H1 (cell line): ENCODE measurements around the gene SGMS1. TPM values are rescaled to one million over a fixed set of nuclear protein-coding genes. Genes with fewer than 3 reads are reported as not detected.

Experiments
- CTCF ChIA-PET: fragments of 300-600 bp; sonication (Branson Sonifier 250); formaldehyde crosslinking; loops from one replicate; lab custom pipeline; 2021; ENCODE audit not compliant: partially characterized antibody; lab: Charles Lee
- POLR2A ChIA-PET: fragments of 300-600 bp; sonication (Branson Sonifier 250); formaldehyde crosslinking; loops from one replicate; lab custom pipeline; 2021; ENCODE audit warnings: inconsistent platforms; ENCODE audit not compliant: partially characterized antibody; lab: Charles Lee
- DNase-seq, 2 experiments: peaks; one replicate each; pipeline versions ENCODE4 v3.0.0 to v3.0.0-alpha.2; 2010 to 2022; ENCODE audit warnings: low spot score in 2 of 2, low read depth in 1 of 2, mixed read lengths in 1 of 2
- FAIRE-seq: peaks from 2 replicates; lab custom pipeline; 2011; peaks lifted over from hg19 to GRCh38; lab: Jason Lieb, UNC
- H2AFZ ChIP-seq: 2 replicates; pipeline ENCODE4 v1.8.1; 2012; ENCODE audit warnings: low read length, inconsistent platforms
- H2AK5ac ChIP-seq: 2 replicates; pipeline ENCODE4 v1.6.1; 2013; ENCODE audit warnings: low read depth, low read length
- H2BK120ac ChIP-seq: replicated peaks from 2 replicates; pipeline ENCODE3; 2013; ENCODE audit warnings: low read depth, low read length, inconsistent platforms
- H2BK12ac ChIP-seq: 2 replicates; pipeline ENCODE4 v1.6.1; 2013; ENCODE audit warnings: low read depth, low read length
- H2BK15ac ChIP-seq: 2 replicates; pipeline ENCODE4 v1.6.1; 2013; ENCODE audit warnings: low read length
- H2BK20ac ChIP-seq: 2 replicates; pipeline ENCODE4 v1.6.1; 2013; ENCODE audit warnings: low read length
- H2BK5ac ChIP-seq: 2 replicates; pipeline ENCODE4 v1.6.1; 2013; ENCODE audit warnings: low read depth, low read length
- H3K14ac ChIP-seq: 2 replicates; pipeline ENCODE4 v1.6.1; 2013; ENCODE audit warnings: inconsistent platforms; ENCODE audit not compliant: insufficient read length
- H3K18ac ChIP-seq: 2 replicates; pipeline ENCODE4 v1.6.1; 2013; ENCODE audit warnings: low read length; ENCODE audit errors: extremely low read depth
- H3K23ac ChIP-seq: 2 replicates; pipeline ENCODE4 v1.6.1; 2013; ENCODE audit warnings: inconsistent platforms; ENCODE audit not compliant: insufficient read length
- H3K23me2 ChIP-seq: 2 replicates; pipeline ENCODE4 v1.6.1; 2013; ENCODE audit warnings: low read depth, low read length
- H3K27ac ChIP-seq: 2 replicates; pipeline ENCODE4 v1.6.1; 2011; ENCODE audit warnings: low read depth, low read length, inconsistent platforms
- H3K27me3 ChIP-seq, 4 experiments: replicated peaks in 1 of 4; 1 replicate in 1 of 4; 2 replicates in 3 of 4; pipeline versions ENCODE4 v1.6.1 to v1.8.1; 2011 to 2013; ENCODE audit warnings: low read length in 3 of 4, mild to moderate bottlenecking in 3 of 4, inconsistent platforms in 2 of 4, mixed read lengths in 2 of 4, moderate library complexity in 1 of 4; ENCODE audit not compliant: control insufficient read depth in 3 of 4, insufficient read depth in 3 of 4; ENCODE audit errors: extremely low read depth in 1 of 4
- H3K36me3 ChIP-seq, 4 experiments: 2 replicates each; pipeline versions ENCODE4 v1.6.1 to v1.8.1; 2011 to 2013; ENCODE audit warnings: mild to moderate bottlenecking in 4 of 4, low read length in 3 of 4, moderate library complexity in 2 of 4, control low read depth in 1 of 4, inconsistent platforms in 1 of 4; ENCODE audit not compliant: insufficient read depth in 4 of 4, control insufficient read depth in 2 of 4
- H3K4ac ChIP-seq: replicated peaks from 2 replicates; pipeline ENCODE3; 2013; ENCODE audit warnings: low read length, low read depth, mixed read lengths, inconsistent platforms; ENCODE audit not compliant: insufficient read length
- H3K4me1 ChIP-seq, 4 experiments: replicated peaks in 1 of 4; 1 replicate in 1 of 4; 2 replicates in 3 of 4; pipeline versions ENCODE4 v1.6.1 to v1.8.1; 2011 to 2013; ENCODE audit warnings: low read length in 3 of 4, inconsistent platforms in 2 of 4, mixed read lengths in 1 of 4; ENCODE audit not compliant: insufficient read depth in 4 of 4, control insufficient read depth in 3 of 4
- H3K4me2 ChIP-seq, 2 experiments: 2 replicates each; pipeline versions ENCODE4 v1.6.1 to v1.8.1; 2011 to 2013; ENCODE audit warnings: low read depth in 2 of 2, low read length in 2 of 2, control low read depth in 1 of 2, inconsistent platforms in 1 of 2, mild to moderate bottlenecking in 1 of 2; ENCODE audit not compliant: insufficient read depth in 1 of 2
- H3K4me3 ChIP-seq, 4 experiments: fragments of 200-600, 300-600 bp in 1 of 4; sonication (generic), shearing (Covaris generic), sonication (Bioruptor Twin) in 1 of 4; 2 replicates each; pipeline versions ENCODE4 v1.5.1 to v1.8.1; 2011 to 2016; ENCODE audit warnings: low read length in 4 of 4, low read depth in 3 of 4, control low read depth in 2 of 4, inconsistent platforms in 2 of 4, mild to moderate bottlenecking in 2 of 4, mixed read lengths in 1 of 4, moderate library complexity in 1 of 4; ENCODE audit not compliant: insufficient read depth in 2 of 4; ENCODE audit errors: extremely low read depth in 1 of 4
- H3K56ac ChIP-seq: replicated peaks from 2 replicates; pipeline ENCODE3; 2013; ENCODE audit warnings: low read depth, mild to moderate bottlenecking, mixed read lengths, low read length, inconsistent platforms; ENCODE audit not compliant: insufficient read length
- H3K79me1 ChIP-seq: 2 replicates; pipeline ENCODE4 v1.6.1; 2013; ENCODE audit warnings: low read depth, low read length, control low read depth
- H3K79me2 ChIP-seq, 2 experiments: 2 replicates each; pipeline versions ENCODE4 v1.6.1 to v1.8.1; 2012 to 2013; ENCODE audit warnings: low read length in 2 of 2, mild to moderate bottlenecking in 2 of 2, inconsistent platforms in 1 of 2; ENCODE audit not compliant: insufficient read depth in 2 of 2, control insufficient read depth in 1 of 2
- H3K9ac ChIP-seq, 4 experiments: replicated peaks in 1 of 4; 1 replicate in 1 of 4; 2 replicates in 3 of 4; pipeline versions ENCODE4 v1.6.1 to v1.8.1; 2011 to 2013; ENCODE audit warnings: low read depth in 3 of 4, low read length in 3 of 4, control low read depth in 2 of 4, mild to moderate bottlenecking in 2 of 4, moderate library complexity in 2 of 4, inconsistent platforms in 1 of 4; ENCODE audit errors: extremely low read depth in 1 of 4
- H3K9me3 ChIP-seq, 2 experiments: 2 replicates each; pipeline versions ENCODE4 v1.6.1 to v1.8.1; 2012 to 2013; ENCODE audit warnings: mild to moderate bottlenecking in 2 of 2, moderate library complexity in 2 of 2, control low read depth in 1 of 2, inconsistent platforms in 1 of 2, low read depth in 1 of 2, low read length in 1 of 2, mixed read lengths in 1 of 2; ENCODE audit not compliant: insufficient read depth in 2 of 2
- H4K20me1 ChIP-seq, 2 experiments: replicated peaks in 1 of 2; 2 replicates each; pipeline versions ENCODE3 to v1.8.1; 2011 to 2013; ENCODE audit warnings: inconsistent platforms in 2 of 2, low read length in 2 of 2, mild to moderate bottlenecking in 1 of 2; ENCODE audit not compliant: insufficient read depth in 2 of 2, control insufficient read depth in 1 of 2
- H4K5ac ChIP-seq: 2 replicates; pipeline ENCODE4 v1.6.1; 2013; ENCODE audit warnings: low read length, low read depth, mixed read lengths, inconsistent platforms; ENCODE audit not compliant: insufficient read length
- H4K8ac ChIP-seq: 2 replicates; pipeline ENCODE4 v1.8.0; 2013; ENCODE audit warnings: mild to moderate bottlenecking, moderate library complexity, low read length, inconsistent platforms; ENCODE audit not compliant: insufficient read depth; ENCODE audit errors: extremely low read depth
- H4K91ac ChIP-seq: replicated peaks from 2 replicates; pipeline ENCODE3; 2013; ENCODE audit warnings: low read length, mixed read lengths, inconsistent platforms; ENCODE audit not compliant: insufficient read length
- BRCA1 ChIP-seq: IDR thresholded peaks from 2 replicates; pipeline ENCODE4 v1.6.1; 2012; ENCODE audit warnings: low read depth, low read length, improper control_type of control experiment
- CREB1 ChIP-seq: IDR thresholded peaks from 2 replicates; pipeline ENCODE4 v1.6.1; 2012; ENCODE audit warnings: inconsistent platforms
- PHF8 ChIP-seq: fragments of 200-600 bp; sonication (generic); conservative IDR thresholded peaks from 2 replicates; pipeline ENCODE4 v1.7.1; 2012; ENCODE audit warnings: low read depth, mild to moderate bottlenecking, inconsistent platforms, low read length, moderate library complexity
- RFX5 ChIP-seq: IDR thresholded peaks from 2 replicates; pipeline ENCODE4 v1.6.1; 2011; ENCODE audit warnings: low read depth, low read length, improper control_type of control experiment, borderline replicate concordance
- SIRT6 ChIP-seq: IDR thresholded peaks from one replicate; pipeline ENCODE4 v1.7.1; 2012; ENCODE audit warnings: low read length, inconsistent platforms
- TEAD4 ChIP-seq: IDR thresholded peaks from 2 replicates; pipeline ENCODE4 v1.6.1; 2012; ENCODE audit warnings: low read depth, low read length, inconsistent platforms, mixed read lengths
- ZNF274 ChIP-seq: IDR thresholded peaks from 2 replicates; pipeline ENCODE4 v1.7.0; 2012; ENCODE audit warnings: low read length, borderline replicate concordance; ENCODE audit errors: extremely low read depth
- WGBS, 2 experiments: shearing (Covaris generic) in 1 of 2; methylation state at CpG; one replicate each; pipeline versions ENCODE4 v1.1.6 to v1.1.7; 2013 to 2015; ENCODE audit warnings: low lambda C conversion rate in 2 of 2, mixed read lengths in 2 of 2, inconsistent platforms in 1 of 2, low coverage in 1 of 2, missing lambda C conversion rate in 1 of 2; ENCODE audit not compliant: insufficient replicate concordance in 2 of 2, insufficient coverage in 1 of 2, insufficient read length in 1 of 2; ENCODE audit errors: extremely low coverage in 1 of 2, missing lambda C conversion rate in 1 of 2; 5-methylcytosine and 5-hydroxymethylcytosine counted together
- polyA plus RNA-seq, 7 experiments: library from polyadenylated mRNA; depleted of rRNA in 3 of 7; stranded (reverse) in 5 of 7; unstranded in 2 of 7; fragments of >200 nt in 5 of 7; fragments of 200-250 nt in 2 of 7; gene quantifications; 1 replicate in 5 of 7; 2 replicates in 1 of 7; 4 replicates in 1 of 7; pipeline versions ENCODE4 v1.2.1 to v1.2.3, GENCODE V29; 2011 to 2013; ENCODE audit warnings: missing spikeins in 2 of 7, mixed read lengths in 2 of 7
- total RNA-seq: library from RNA; stranded (reverse); fragmentation: NEBNext Ultra II Directional; extraction: Animal tissue kit (Norgen Biotek cat#: 25700); gene quantifications from 2 replicates; pipeline ENCODE4 v1.2.1, GENCODE V29; 2021

Gene SGMS1
- total and polyA plus RNA-seq, 2 of the 8 experiments (the other 6 are each of a cell fraction or from before 2014, with no cell fraction given), result 6.0 to 15.6 TPM

GRCh38 chr10:50316695-50317648 is 306.8 kb downstream of the SGMS1 start:
- Histone ChIP-seq H2AK5ac (peak overlapping the region; percentile 95; the same call in 1 of the 2 replicates), H4K20me1 (no peaks in the 10 kb centered on the region), H2BK15ac (no peak overlapping the region), H3K9me3 (no peaks in the 10 kb centered on the region), H4K8ac (no peak overlapping the region), H3K27ac (no peak overlapping the region), H4K91ac (no peak overlapping the region), H3K18ac (no peak overlapping the region), H3K56ac (no peak overlapping the region), H3K4ac (no peak overlapping the region), H3K4me1 (no peaks in the 10 kb centered on the region), H2BK120ac (no peak overlapping the region), H3K79me2 (no peaks in the 10 kb centered on the region), H2BK20ac (no peak overlapping the region), H2BK5ac (no peak overlapping the region), H3K14ac (no peak overlapping the region), H3K27me3 (no peaks in the 10 kb centered on the region), H2BK12ac (no peak overlapping the region), H3K79me1 (no peaks in the 10 kb centered on the region), H2AFZ (no peak overlapping the region), H4K5ac (no peak overlapping the region), H3K36me3 (no peaks in the 10 kb centered on the region), H3K23ac (no peak overlapping the region), H3K23me2 (no peaks in the 10 kb centered on the region), H3K4me2 (no peak overlapping the region), H3K9ac (no peak overlapping the region), H3K4me3 (no peak overlapping the region)
- TF ChIP-seq PHF8, result no peak
- TF ChIP-seq RFX5, result no peak
- TF ChIP-seq BRCA1, result no peak
- TF ChIP-seq ZNF274, result no peak
- TF ChIP-seq TEAD4, result no peak
- TF ChIP-seq SIRT6, result no peak
- TF ChIP-seq CREB1, result no peak
- no peak for FAIRE-seq
- no peak for DNase-seq
- 83% methylated on average over 5 of the region's 5 CpGs; no CpG with 5 or more reads in 1 of the 2 experiments for WGBS, 2 experiments
- ChIA-PET POLR2A (no interaction called here), CTCF (interaction anchor here (1.5 to 2.7 kb wide), 2 partner anchors 9 to 51 kb away, joined by 5 to 7 read pairs; no protein-coding TSS in a partner anchor)
